Pancreas (tissue), 10 donors: ENCODE data around the gene BSX. TPM values are rescaled to one million over a fixed set of nuclear protein-coding genes. Genes with fewer than 3 reads are reported as not detected.

Experiments
- ATAC-seq, 4 donors: fragments of 200-7000 bp; cut with Tn5 transposase; one replicate each; pipeline versions ENCODE4 v1.8.0 to v1.9.1; 2020; ENCODE audit warnings: mild to moderate bottlenecking in 4 of 4, moderate library complexity in 4 of 4
- DNase-seq, 6 donors: peaks; one replicate each; pipeline ENCODE4 v3.0.0-alpha.2; 2020
- FAIRE-seq: peaks from 2 replicates; lab custom pipeline; 2012; peaks lifted over from hg19 to GRCh38; lab: Jason Lieb, UNC
- H3K27ac ChIP-seq, 4 donors: fragments of 200-600 bp; sonication (generic); 1 replicate in 3 of 4; 2 replicates in 1 of 4; pipeline versions ENCODE4 v1.5.0 to v1.8.0; 2020
- H3K27me3 ChIP-seq, 4 donors: fragments of 200-600 bp; one replicate each; pipeline ENCODE4 v1.8.0; 2021
- H3K36me3 ChIP-seq, 3 donors: fragments of 200-600 bp; sonication (generic) in 1 of 3; one replicate each; pipeline versions ENCODE4 v1.5.0 to v1.8.0; 2020 to 2021
- H3K4me1 ChIP-seq, 3 donors: fragments of 200-600 bp; one replicate each; pipeline ENCODE4 v1.8.0; 2021
- H3K4me3 ChIP-seq, 4 donors: fragments of 200-600 bp; sonication (generic) in 2 of 4; one replicate each; pipeline versions ENCODE4 v1.5.0 to v1.8.0; 2020 to 2021
- H3K9me3 ChIP-seq, 4 donors: fragments of 200-600 bp; one replicate each; pipeline ENCODE4 v1.8.0; 2021
- WGBS, 2 donors: extraction: QIAGEN DNeasy Blood & Tissue Kit; methylation state at CpG; one replicate each; pipeline ENCODE4 v1.1.7; 2013; 5-methylcytosine and 5-hydroxymethylcytosine counted together
- intact Hi-C, 3 donors: fragments of 100-400 bp; cut with DNase I; formaldehyde crosslinking; loops; one replicate each; pipeline versions ENCODE4 v1.11.1 to v1.14.2; 2022
- polyA plus RNA-seq, 2 donors: library from polyadenylated mRNA; stranded (reverse); fragments of 200-250 nt; gene quantifications; one replicate each; pipeline ENCODE4 v1.2.3, GENCODE V29; 2013
- total RNA-seq, 6 donors: library from RNA; stranded (reverse); fragmentation: NEBNext Ultra II Directional in 4 of 6; extraction: Animal tissue kit (Norgen Biotek cat#: 25700) in 4 of 6; gene quantifications; one replicate each; pipeline versions ENCODE4 v1.2.1 to v1.2.4, GENCODE V29; 2021 to 2023
- TF ChIP-seq, protein P1 (sequence below), 4 donors: fragments of 200-600 bp; sonication (generic) in 3 of 4; IDR thresholded peaks; one replicate each; pipeline versions ENCODE4 v1.5.0 to v1.8.0; 2021; ENCODE audit warnings: antibody characterized with exemption in 4 of 4
- donor health status: healthy with polysubstance abuse.
- donor health status: DM: no; HTN: no; CAD: no; lungs with moderate emphysema.
- donor health status: DM: no; HTN: no; CAD: no.
- donor health status: control.
- donor health status: control.
- donor health status: Bipolar disorder and iron deficiency.
- donor health status: DM: yes; HTN: yes; CAD: no.
- donor health status: DM: no; HTN: no; CAD: no.
- donor health status: DM: no; HTN: no; CAD: no.
- donor health status: DM: yes; HTN: yes; CAD: no.

Gene BSX
- total RNA-seq = not detected
- not detected for polyA plus RNA-seq

DNA sequence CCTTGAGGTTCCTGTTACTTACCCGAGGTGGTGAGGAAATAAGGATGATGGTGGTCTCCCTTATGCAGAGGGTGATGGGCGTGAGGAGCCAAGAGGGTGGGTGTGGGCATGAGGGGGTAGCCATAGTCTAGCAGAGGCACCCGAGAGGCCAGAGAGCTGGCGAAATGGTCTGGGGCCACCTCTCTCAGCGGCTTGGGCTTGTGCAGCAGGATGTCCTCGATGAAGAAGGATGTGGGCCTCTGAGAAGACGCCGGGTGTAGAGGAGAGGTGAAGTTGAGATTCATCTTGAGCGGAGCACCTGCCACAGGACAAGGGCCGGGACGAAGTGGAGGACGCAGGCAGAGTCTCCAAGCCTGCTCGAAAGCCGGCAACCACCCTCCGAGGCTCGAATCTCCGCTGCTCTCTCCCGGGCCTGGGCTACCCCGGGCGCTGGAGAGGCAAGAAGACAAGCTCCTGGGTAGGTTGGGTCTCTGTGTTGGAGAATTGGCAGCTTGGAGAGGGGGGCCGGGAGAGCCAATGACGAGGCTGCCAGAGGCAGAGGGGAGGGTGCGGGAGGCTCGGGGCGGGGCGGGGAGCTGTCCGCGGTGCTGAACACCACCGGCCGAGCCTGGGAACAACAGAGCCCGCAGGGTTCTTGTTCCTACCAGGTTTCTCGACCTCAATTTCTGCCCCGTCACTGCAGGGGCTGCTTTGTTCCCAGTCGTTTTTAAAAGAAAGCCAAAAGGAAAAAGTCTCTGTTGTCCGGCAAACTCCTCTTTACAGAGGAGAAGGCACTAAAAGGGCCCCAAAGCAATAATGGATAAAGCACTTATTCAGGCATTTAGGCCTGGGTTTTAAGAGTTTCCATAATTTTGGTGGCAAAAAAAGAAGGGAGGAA, at the start of gene BSX:
Gene BSX, minus strand, starts transcription at position 447 of the 877 bp plus-strand sequence. Its CDS starts 163 bp downstream, at position 284.
- no peak for FAIRE-seq
- 5 to 6% methylated on average over 35 of the region's 35 CpGs for WGBS, 2 donors
- TF ChIP-seq, protein P1, sequence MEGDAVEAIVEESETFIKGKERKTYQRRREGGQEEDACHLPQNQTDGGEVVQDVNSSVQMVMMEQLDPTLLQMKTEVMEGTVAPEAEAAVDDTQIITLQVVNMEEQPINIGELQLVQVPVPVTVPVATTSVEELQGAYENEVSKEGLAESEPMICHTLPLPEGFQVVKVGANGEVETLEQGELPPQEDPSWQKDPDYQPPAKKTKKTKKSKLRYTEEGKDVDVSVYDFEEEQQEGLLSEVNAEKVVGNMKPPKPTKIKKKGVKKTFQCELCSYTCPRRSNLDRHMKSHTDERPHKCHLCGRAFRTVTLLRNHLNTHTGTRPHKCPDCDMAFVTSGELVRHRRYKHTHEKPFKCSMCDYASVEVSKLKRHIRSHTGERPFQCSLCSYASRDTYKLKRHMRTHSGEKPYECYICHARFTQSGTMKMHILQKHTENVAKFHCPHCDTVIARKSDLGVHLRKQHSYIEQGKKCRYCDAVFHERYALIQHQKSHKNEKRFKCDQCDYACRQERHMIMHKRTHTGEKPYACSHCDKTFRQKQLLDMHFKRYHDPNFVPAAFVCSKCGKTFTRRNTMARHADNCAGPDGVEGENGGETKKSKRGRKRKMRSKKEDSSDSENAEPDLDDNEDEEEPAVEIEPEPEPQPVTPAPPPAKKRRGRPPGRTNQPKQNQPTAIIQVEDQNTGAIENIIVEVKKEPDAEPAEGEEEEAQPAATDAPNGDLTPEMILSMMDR (IDR thresholded peaks at IDR 0.05) = no peak
- peak; percentile 79 to 95 (median 90) for ATAC-seq
- Histone ChIP-seq H3K4me3 (no peak within 1 kb of the TSS), H3K9me3 (no peaks in the 10 kb centered on the region), H3K27ac (no peak within 1 kb of the TSS), H3K4me1 (peaks cover 0 to 6% (median 2%) of the 10 kb centered on the region in 3 donors), H3K36me3 (no peaks in the 10 kb centered on the region), H3K27me3 (peaks cover 0 to 38% (median 13%) of the 10 kb centered on the region in 4 donors)
- DNase-seq = peak; percentile 40 to 84 (median 70)
- intact Hi-C loops = no loop called here

DNA sequence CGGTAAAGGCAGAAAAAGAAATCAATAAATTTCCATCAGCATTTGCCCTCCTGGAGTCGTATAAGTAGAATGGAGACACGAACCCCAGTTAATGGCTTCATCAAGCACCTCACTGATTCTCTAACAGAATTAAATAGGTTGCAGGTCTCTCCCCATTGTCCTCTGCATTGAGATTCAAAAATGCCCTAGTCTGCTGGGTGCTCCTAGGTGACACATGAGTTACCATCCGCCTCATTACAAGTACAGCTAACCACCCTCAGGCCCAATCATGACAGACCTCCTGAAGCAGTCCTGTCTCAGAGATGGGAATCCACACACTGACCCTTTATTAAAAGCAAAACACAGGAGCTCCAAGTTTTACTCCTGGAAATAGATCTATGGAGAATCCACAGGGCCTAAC, 48.9 kb upstream of the BSX start:
- TF ChIP-seq, protein P1 (IDR thresholded peaks at IDR 0.05) = no peak
- no peak overlapping the region for H3K4me3 ChIP-seq
- DNase-seq (no peak), FAIRE-seq (no peak), ATAC-seq (no peak)
- WGBS, 2 donors = 51 to 52% methylated on average over 4 of the region's 4 CpGs
- no peaks in the 10 kb centered on the region for H3K36me3 ChIP-seq
- H3K27me3 ChIP-seq = no peaks in the 10 kb centered on the region
- H3K27ac ChIP-seq = no peak overlapping the region
- no peaks in the 10 kb centered on the region for H3K9me3 ChIP-seq
- intact Hi-C loops = no loop called here
- H3K4me1 ChIP-seq = no peaks in the 10 kb centered on the region

DNA sequence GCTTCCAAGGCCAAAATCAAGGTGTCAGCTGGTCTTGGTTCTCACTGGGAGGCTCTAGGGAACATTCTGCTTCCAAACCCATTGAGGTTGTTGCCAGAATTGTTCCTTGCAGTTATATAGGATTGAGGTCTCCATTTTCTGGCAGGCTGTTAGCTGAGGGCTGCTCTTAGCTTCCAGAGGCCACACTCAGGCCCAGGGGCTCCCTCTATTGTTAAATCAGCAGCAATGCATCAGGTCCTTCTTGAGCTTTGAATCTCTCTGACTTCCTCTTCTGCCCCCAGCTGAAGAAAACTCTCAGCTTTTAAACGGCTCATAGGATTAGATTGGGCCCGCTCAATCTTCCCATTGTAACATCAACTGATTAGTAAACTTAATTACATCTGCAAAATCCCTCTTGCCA, 39.3 kb upstream of the BSX start:
- peaks cover 0 to 5% (median 0%) of the 10 kb centered on the region in 3 donors for H3K4me1 ChIP-seq
- H3K9me3 ChIP-seq = no peaks in the 10 kb centered on the region
- ATAC-seq = peak in 3 of 4 donors; percentile 50 to 72 (median 56)
- no peak for FAIRE-seq
- no peaks in the 10 kb centered on the region for H3K36me3 ChIP-seq
- TF ChIP-seq, protein P1 (IDR thresholded peaks at IDR 0.05) = peak in 1 of 4 donors; percentile 13
- intact Hi-C loops = no loop called here
- WGBS, 2 donors = 47 to 53% methylated on average over 2 of the region's 2 CpGs
- H3K27me3 ChIP-seq = no peaks in the 10 kb centered on the region
- H3K27ac ChIP-seq = no peak overlapping the region
- H3K4me3 ChIP-seq = no peak overlapping the region
- no peak for DNase-seq

DNA sequence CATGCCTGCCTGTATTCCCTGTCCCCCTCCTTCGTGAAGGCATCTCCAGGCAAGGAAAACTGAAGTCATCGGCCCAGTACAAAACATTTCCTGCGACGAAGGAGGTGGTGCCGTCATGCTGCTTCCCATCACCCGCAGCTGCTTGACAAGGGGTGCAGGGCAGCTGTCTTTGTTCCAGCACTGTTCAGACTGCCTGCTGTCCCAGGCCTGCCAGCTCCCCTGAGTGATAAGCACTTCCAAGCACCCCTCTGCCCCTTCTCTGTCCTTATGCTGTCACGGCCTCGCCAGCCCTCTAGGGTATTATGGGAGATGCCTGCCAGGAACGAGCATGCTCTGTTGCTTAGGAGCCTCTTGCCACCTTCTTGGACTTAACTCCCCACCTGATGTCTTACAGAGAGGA, 37.1 kb upstream of the BSX start:
- intact Hi-C loops = no loop called here
- H3K4me1 ChIP-seq = peaks cover 0 to 5% (median 0%) of the 10 kb centered on the region in 3 donors
- no peak for FAIRE-seq
- no peak for ATAC-seq
- no peaks in the 10 kb centered on the region for H3K36me3 ChIP-seq
- no peak for DNase-seq
- WGBS, 2 donors = 80 to 87% methylated on average over 9 of the region's 9 CpGs
- no peak overlapping the region for H3K27ac ChIP-seq
- no peak overlapping the region for H3K4me3 ChIP-seq
- H3K27me3 ChIP-seq = no peaks in the 10 kb centered on the region
- no peaks in the 10 kb centered on the region for H3K9me3 ChIP-seq
- TF ChIP-seq, protein P1 (IDR thresholded peaks at IDR 0.05) = no peak

DNA sequence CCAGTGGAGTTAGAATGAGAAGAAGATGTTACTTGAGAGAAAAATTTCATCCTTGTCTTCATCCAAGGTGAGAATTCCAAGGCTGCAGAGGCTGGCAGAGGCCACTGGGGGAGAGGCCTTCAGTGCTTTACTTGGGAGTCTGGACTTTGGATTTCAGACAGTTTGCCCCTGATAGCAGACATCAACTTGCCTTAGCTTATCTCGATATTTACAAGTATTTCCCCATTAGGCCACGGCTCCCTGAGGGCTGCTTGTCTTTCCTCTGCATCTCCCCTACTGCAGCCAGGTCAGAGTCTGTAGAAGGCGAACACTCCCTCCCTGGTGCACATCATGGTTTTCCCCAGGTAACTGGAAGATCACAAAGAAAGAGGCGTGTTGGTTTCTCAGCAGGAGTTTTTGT, 29.9 kb upstream of the BSX start:
- no peak for ATAC-seq
- WGBS, 2 donors = 54 to 58% methylated on average over 4 of the region's 4 CpGs
- H3K4me1 ChIP-seq = no peaks in the 10 kb centered on the region
- no peaks in the 10 kb centered on the region for H3K27me3 ChIP-seq
- DNase-seq = no peak
- no peaks in the 10 kb centered on the region for H3K9me3 ChIP-seq
- intact Hi-C loops = no loop called here
- no peak for FAIRE-seq
- TF ChIP-seq, protein P1 (IDR thresholded peaks at IDR 0.05) = no peak
- no peak overlapping the region for H3K4me3 ChIP-seq
- H3K36me3 ChIP-seq = no peaks in the 10 kb centered on the region
- no peak overlapping the region for H3K27ac ChIP-seq
